ENCODE measurements around the gene TSPEAR. TPM values are rescaled to one million over a fixed set of nuclear protein-coding genes. Genes with fewer than 3 reads are reported as not detected.
"Not testable (repeated sequence)": the region's sequence is repeated elsewhere in the genome, so short reads cannot be mapped to it uniquely, and the experiment has no call there.

The TSPEAR gene
- total and polyA plus RNA-seq, 3 donors from 2014 or later = 0.53 to 0.62 (median 0.55) TPM

DNA sequence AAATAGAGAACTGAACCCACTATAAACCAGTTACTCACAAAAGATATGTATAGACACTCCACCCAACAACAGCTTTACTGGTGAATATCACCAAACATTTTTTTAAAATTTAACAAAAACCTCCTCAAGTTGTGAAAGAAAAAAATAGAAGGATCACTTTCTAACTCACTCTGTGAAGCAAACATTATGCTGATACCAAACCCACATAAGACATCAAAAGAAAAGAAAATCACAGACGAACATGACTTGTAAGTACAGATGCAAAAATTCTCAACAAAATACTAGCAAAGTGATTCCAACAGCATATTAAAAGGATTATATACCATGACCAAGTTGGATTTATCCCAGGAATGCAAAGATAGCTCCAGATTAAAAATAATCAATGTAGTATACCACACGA is 19.7 kb downstream of the TSPEAR start:
- WGBS, 2 donors = 80 to 82% methylated on average over 2 of the region's 2 CpGs
- Histone ChIP-seq H3K9me3 (no peaks in the 10 kb centered on the region), H3K4me3 (no peak overlapping the region), H3K27ac (no peak overlapping the region), H3K4me1 (no peaks in the 10 kb centered on the region), H3K27me3 (no peaks in the 10 kb centered on the region), H3K36me3 (ENCODE audit: low read depth, missing control alignments) (no peaks in the 10 kb centered on the region)
- intact Hi-C loops (cut with DNase I; ENCODE audit: low total_unique reads) = no loop called here
- no peak for TF ChIP-seq POLR2A (IDR thresholded peaks at IDR 0.05)
- DNase-seq = no peak

- DNase-seq; H3K27me3 ChIP-seq; H3K9me3 ChIP-seq; H3K36me3 ChIP-seq (ENCODE audit: low read depth, missing control alignments); intact Hi-C loops (cut with DNase I; ENCODE audit: low total_unique reads); H3K4me1 ChIP-seq; H3K27ac ChIP-seq; H3K4me3 ChIP-seq: not testable (repeated sequence)
- WGBS, 2 donors = 60 to 79% methylated on average over 3 of the region's 3 CpGs
These were observed 21.6 kb downstream of the TSPEAR start for GRCh38 chr21:44689740-44690139.

- TF ChIP-seq, protein P1, sequence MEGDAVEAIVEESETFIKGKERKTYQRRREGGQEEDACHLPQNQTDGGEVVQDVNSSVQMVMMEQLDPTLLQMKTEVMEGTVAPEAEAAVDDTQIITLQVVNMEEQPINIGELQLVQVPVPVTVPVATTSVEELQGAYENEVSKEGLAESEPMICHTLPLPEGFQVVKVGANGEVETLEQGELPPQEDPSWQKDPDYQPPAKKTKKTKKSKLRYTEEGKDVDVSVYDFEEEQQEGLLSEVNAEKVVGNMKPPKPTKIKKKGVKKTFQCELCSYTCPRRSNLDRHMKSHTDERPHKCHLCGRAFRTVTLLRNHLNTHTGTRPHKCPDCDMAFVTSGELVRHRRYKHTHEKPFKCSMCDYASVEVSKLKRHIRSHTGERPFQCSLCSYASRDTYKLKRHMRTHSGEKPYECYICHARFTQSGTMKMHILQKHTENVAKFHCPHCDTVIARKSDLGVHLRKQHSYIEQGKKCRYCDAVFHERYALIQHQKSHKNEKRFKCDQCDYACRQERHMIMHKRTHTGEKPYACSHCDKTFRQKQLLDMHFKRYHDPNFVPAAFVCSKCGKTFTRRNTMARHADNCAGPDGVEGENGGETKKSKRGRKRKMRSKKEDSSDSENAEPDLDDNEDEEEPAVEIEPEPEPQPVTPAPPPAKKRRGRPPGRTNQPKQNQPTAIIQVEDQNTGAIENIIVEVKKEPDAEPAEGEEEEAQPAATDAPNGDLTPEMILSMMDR (IDR thresholded peaks at IDR 0.05) = no peak
- TF ChIP-seq POLR2A (IDR thresholded peaks at IDR 0.05) = no peak
- no peak overlapping the region for H3K27ac ChIP-seq
- DNase-seq = no peak
- no peaks in the 10 kb centered on the region for H3K27me3 ChIP-seq
- no peaks in the 10 kb centered on the region for H3K36me3 ChIP-seq (ENCODE audit: low read depth, missing control alignments)
- intact Hi-C loops (cut with DNase I; ENCODE audit: low total_unique reads) = no loop called here
- WGBS, 2 donors = 45 to 46% methylated on average over 11 of the region's 11 CpGs
- H3K9me3 ChIP-seq = no peaks in the 10 kb centered on the region
- H3K4me3 ChIP-seq = no peak overlapping the region
- H3K4me1 ChIP-seq = no peaks in the 10 kb centered on the region
These were observed 23.7 kb downstream of the TSPEAR start for GRCh38 chr21:44687671-44688070.

- 76 to 77% methylated on average over 25 of the region's 25 CpGs for WGBS, 2 donors
- intact Hi-C loops (cut with DNase I; ENCODE audit: low total_unique reads) = no loop called here
- no peak overlapping the region for H3K27ac ChIP-seq
- no peak overlapping the region for H3K4me3 ChIP-seq
- H3K36me3 ChIP-seq (ENCODE audit: low read depth, missing control alignments) = no peaks in the 10 kb centered on the region
- DNase-seq = no peak
- no peaks in the 10 kb centered on the region for H3K4me1 ChIP-seq
- no peaks in the 10 kb centered on the region for H3K9me3 ChIP-seq
- TF ChIP-seq, protein P1 (IDR thresholded peaks at IDR 0.05) = no peak
- no peak for TF ChIP-seq POLR2A (IDR thresholded peaks at IDR 0.05)
- H3K27me3 ChIP-seq = no peaks in the 10 kb centered on the region
These were observed 24.4 kb downstream of the TSPEAR start for GRCh38 chr21:44686843-44687561.

GRCh38 chr21:44686000-44686781 is 25.2 kb downstream of the TSPEAR start:
- no peaks in the 10 kb centered on the region for H3K4me1 ChIP-seq
- no peak overlapping the region for H3K27ac ChIP-seq
- H3K36me3 ChIP-seq (ENCODE audit: low read depth, missing control alignments) = no peaks in the 10 kb centered on the region
- intact Hi-C loops (cut with DNase I; ENCODE audit: low total_unique reads) = no loop called here
- TF ChIP-seq, protein P1 (IDR thresholded peaks at IDR 0.05) = no peak
- no peak for TF ChIP-seq POLR2A (IDR thresholded peaks at IDR 0.05)
- no peak overlapping the region for H3K4me3 ChIP-seq
- 50% methylated on average over 8 to 12 of the region's 14 CpGs for WGBS, 2 donors
- DNase-seq = no peak
- H3K9me3 ChIP-seq = no peaks in the 10 kb centered on the region
- no peaks in the 10 kb centered on the region for H3K27me3 ChIP-seq

DNA sequence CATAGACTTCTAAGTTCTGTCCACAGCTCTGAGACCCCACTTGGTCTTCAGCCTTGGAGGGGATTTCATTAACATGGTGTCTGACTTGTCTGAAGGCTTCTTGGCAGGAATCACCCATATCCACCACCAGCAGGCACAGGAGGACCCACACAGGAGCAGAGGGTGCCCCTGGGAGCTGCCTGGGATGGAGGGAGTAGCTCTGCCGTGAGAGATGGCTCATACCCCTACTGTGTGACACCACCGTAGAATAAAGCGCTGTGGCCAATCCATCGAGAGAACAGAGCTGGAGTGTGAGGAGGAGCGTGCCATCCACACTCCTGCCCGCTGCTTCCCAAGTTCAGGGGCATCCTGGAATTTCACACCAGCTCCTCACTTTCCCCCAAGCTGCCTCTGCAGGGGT is 26.3 kb downstream of the TSPEAR start:
- H3K27me3 ChIP-seq; H3K4me3 ChIP-seq; H3K36me3 ChIP-seq (ENCODE audit: low read depth, missing control alignments); H3K27ac ChIP-seq; H3K4me1 ChIP-seq; H3K9me3 ChIP-seq; DNase-seq; intact Hi-C loops (cut with DNase I; ENCODE audit: low total_unique reads): not testable (repeated sequence)
- WGBS, 2 donors = 67 to 78% methylated on average over 3 to 6 of the region's 6 CpGs

Measured in testis (tissue), 3 donors.